AG09309 (cell line): ENCODE data around the gene GPR78.
"Not testable (repeated sequence)": the region's sequence is repeated elsewhere in the genome, so short reads cannot be mapped to it uniquely, and the experiment has no call there.

Experiments used
- DNase-seq: peaks from one replicate; pipeline ENCODE4 v3.0.0-alpha.2; 2010; ENCODE audit warnings: low read depth
- H3K4me3 ChIP-seq: 2 replicates; pipeline ENCODE4 v1.5.1; 2011; ENCODE audit warnings: mild to moderate bottlenecking, low read depth, low read length, moderate library complexity; ENCODE audit not compliant: control insufficient read depth
- TF ChIP-seq, protein P1 (sequence below): IDR thresholded peaks from 2 replicates; pipeline ENCODE4 v1.5.1; 2011; ENCODE audit warnings: mild to moderate bottlenecking, low read depth, low read length, inconsistent platforms; ENCODE audit not compliant: insufficient read depth, control insufficient read depth; ENCODE audit errors: missing control alignments

GPR78 gene

GRCh38 chr4:8618421-8618820 lies 38.2 kb downstream of the GPR78 start:
- TF ChIP-seq, protein P1, sequence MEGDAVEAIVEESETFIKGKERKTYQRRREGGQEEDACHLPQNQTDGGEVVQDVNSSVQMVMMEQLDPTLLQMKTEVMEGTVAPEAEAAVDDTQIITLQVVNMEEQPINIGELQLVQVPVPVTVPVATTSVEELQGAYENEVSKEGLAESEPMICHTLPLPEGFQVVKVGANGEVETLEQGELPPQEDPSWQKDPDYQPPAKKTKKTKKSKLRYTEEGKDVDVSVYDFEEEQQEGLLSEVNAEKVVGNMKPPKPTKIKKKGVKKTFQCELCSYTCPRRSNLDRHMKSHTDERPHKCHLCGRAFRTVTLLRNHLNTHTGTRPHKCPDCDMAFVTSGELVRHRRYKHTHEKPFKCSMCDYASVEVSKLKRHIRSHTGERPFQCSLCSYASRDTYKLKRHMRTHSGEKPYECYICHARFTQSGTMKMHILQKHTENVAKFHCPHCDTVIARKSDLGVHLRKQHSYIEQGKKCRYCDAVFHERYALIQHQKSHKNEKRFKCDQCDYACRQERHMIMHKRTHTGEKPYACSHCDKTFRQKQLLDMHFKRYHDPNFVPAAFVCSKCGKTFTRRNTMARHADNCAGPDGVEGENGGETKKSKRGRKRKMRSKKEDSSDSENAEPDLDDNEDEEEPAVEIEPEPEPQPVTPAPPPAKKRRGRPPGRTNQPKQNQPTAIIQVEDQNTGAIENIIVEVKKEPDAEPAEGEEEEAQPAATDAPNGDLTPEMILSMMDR = no peak
- no peak overlapping the region for H3K4me3 ChIP-seq
- DNase-seq = no peak

DNA sequence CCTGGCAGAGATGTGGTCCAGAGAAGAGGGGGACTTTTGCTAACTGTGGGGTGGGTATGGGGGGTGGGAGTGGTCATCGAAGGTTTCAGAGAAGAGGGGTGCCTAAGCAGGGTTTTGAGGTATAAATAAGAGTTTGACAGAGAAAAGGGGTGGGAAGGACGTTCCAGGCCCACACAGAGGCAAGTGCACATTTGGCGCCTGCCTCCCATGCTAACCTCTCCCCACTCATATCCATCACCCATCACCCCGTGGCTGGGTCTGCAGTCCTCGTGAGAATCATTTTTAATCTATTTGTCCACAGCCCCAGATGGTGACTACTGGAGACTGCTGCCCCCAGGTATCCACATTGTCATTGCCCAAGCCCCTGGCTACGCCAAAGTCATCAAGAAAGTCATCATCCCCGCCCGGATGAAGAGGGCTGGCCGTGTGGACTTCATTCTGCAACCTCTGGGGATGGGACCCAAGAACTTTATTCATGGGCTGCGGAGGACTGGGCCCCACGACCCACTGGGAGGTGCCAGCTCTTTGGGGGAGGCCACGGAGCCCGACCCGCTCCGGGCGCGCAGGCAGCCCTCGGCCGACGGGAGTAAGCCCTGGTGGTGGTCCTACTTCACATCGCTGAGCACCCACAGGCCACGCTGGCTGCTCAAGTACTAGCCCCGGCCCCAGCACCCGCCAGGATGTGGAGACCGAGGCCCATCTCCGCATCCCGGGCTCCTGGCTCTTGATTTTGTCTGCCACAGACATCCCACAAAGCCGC lies 38.9 kb downstream of the GPR78 start:
- TF ChIP-seq, protein P1 = no peak
- H3K4me3 ChIP-seq = no peak overlapping the region
- no peak for DNase-seq

GRCh38 chr4:8621135-8621534 lies 40.9 kb downstream of the GPR78 start:
- DNase-seq, H3K4me3 ChIP-seq: not testable (repeated sequence)

DNA sequence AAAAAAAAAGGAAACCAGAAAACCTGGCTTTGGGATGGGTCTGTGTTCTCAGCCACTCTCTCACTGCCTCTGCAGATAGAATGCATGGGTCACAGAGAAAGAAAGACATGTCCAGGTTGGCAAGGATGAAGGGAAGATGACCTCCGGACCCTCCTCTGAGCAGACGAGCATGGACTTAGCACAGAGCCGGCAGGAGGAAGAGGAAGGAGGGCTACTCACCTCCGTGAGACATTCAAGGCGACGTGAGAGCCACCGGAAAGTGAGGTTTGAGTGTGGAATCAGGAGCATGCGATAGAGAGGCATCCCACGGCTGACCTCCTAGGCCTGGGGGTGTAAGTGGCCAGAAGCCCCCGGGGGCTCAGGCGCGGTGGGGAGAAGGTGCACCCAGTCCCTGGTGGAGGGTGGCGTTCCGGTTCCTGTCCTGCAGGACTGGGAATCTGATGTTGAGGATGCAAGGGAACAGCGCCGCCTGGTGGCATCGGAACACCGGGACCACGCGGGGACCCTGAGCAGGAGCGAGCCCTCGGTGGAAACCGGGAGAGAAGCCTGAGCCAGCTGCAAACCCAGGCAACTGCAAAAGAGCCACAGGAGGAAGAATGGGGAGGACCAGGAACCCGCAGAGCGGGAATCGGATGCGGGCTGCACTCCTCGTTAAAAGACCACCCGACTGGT lies 44.5 kb downstream of the GPR78 start:
- not testable (repeated sequence) for DNase-seq, H3K4me3 ChIP-seq

DNA sequence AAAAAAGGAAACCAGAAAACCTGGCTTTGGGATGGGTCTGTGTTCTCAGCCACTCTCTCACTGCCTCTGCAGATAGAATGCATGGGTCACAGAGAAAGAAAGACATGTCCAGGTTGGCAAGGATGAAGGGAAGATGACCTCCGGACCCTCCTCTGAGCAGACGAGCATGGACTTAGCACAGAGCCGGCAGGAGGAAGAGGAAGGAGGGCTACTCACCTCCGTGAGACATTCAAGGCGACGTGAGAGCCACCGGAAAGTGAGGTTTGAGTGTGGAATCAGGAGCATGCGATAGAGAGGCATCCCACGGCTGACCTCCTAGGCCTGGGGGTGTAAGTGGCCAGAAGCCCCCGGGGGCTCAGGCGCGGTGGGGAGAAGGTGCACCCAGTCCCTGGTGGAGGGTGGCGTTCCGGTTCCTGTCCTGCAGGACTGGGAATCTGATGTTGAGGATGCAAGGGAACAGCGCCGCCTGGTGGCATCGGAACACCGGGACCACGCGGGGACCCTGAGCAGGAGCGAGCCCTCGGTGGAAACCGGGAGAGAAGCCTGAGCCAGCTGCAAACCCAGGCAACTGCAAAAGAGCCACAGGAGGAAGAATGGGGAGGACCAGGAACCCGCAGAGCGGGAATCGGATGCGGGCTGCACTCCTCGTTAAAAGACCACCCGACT lies 50.2 kb downstream of the GPR78 start:
- DNase-seq, H3K4me3 ChIP-seq: not testable (repeated sequence)

GRCh38 chr4:8631896-8632295 lies 51.7 kb downstream of the GPR78 start:
- H3K4me3 ChIP-seq, DNase-seq: not testable (repeated sequence)

- DNase-seq = not testable (repeated sequence)
Observed at GRCh38 chr4:8634773-8635172, 54.6 kb downstream of the GPR78 start.

GRCh38 chr4:8635897-8636554 lies 55.8 kb downstream of the GPR78 start:
- DNase-seq, H3K4me3 ChIP-seq: not testable (repeated sequence)

More at GRCh38 chr4:8634773-8635172, 54.6 kb downstream of the GPR78 start:
- not testable (repeated sequence) for H3K4me3 ChIP-seq
